H9 (cell line): Measurements from ENCODE around the gene PITX1. TPM values are rescaled to one million over a fixed set of nuclear protein-coding genes. Genes with fewer than 3 reads are reported as not detected.
A peak's percentile ranks its signal among the peaks of the same experiment; 100 is the strongest.

Experiments
- DNase-seq: peaks from one replicate; pipeline ENCODE4 v3.0.0-alpha.2; 2017
- H2AFZ ChIP-seq: one replicate; pipeline ENCODE4 v1.6.1; 2013; ENCODE audit warnings: mild to moderate bottlenecking, low read length, control low read depth, moderate library complexity
- H2AK5ac ChIP-seq: 2 replicates; pipeline ENCODE4 v1.6.1; 2013; ENCODE audit warnings: low read length, control low read depth, mixed read lengths; ENCODE audit not compliant: insufficient read length
- H2BK120ac ChIP-seq: one replicate; pipeline ENCODE4 v1.6.1; 2013; ENCODE audit warnings: low read depth, mild to moderate bottlenecking, low read length, control low read depth, inconsistent platforms; ENCODE audit not compliant: poor library complexity, severe bottlenecking
- H2BK12ac ChIP-seq: 2 replicates; pipeline ENCODE4 v1.6.1; 2013; ENCODE audit warnings: low read length, control low read depth, mixed read lengths, low read depth; ENCODE audit not compliant: insufficient read length
- H2BK15ac ChIP-seq: 2 replicates; pipeline ENCODE4 v1.6.1; 2013; ENCODE audit warnings: low read depth, low read length, control low read depth
- H2BK20ac ChIP-seq: one replicate; pipeline ENCODE4 v1.6.1; 2013; ENCODE audit warnings: low read depth, mild to moderate bottlenecking, low read length, control low read depth, inconsistent platforms; ENCODE audit not compliant: poor library complexity, severe bottlenecking
- H2BK5ac ChIP-seq: 2 replicates; pipeline ENCODE4 v1.6.1; 2013; ENCODE audit warnings: low read length, control low read depth, mixed read lengths; ENCODE audit not compliant: insufficient read length
- H3K14ac ChIP-seq: 2 replicates; pipeline ENCODE4 v1.6.1; 2013; ENCODE audit warnings: low read length, control low read depth; ENCODE audit not compliant: insufficient read depth
- H3K18ac ChIP-seq: 2 replicates; pipeline ENCODE4 v1.6.1; 2013; ENCODE audit warnings: low read depth, mild to moderate bottlenecking, mixed read lengths, low read length, control low read depth; ENCODE audit not compliant: insufficient read length
- H3K23ac ChIP-seq: 2 replicates; pipeline ENCODE4 v1.6.1; 2013; ENCODE audit warnings: low read length, control low read depth, mixed read lengths, low read depth; ENCODE audit not compliant: insufficient read length
- H3K23me2 ChIP-seq: 2 replicates; pipeline ENCODE4 v1.6.1; 2013; ENCODE audit warnings: low read depth, mild to moderate bottlenecking, mixed read lengths, low read length, control low read depth; ENCODE audit not compliant: insufficient read length, poor library complexity, severe bottlenecking
- H3K27ac ChIP-seq: 2 replicates; pipeline ENCODE4 v1.5.1; 2013; ENCODE audit warnings: low read length, control low read depth, mixed read lengths, low read depth; ENCODE audit not compliant: insufficient read length
- H3K27me3 ChIP-seq: 2 replicates; pipeline ENCODE4 v1.6.1; 2013; ENCODE audit warnings: low read length, control low read depth, inconsistent platforms; ENCODE audit not compliant: insufficient read depth
- H3K4ac ChIP-seq: 2 replicates; pipeline ENCODE4 v1.6.1; 2013; ENCODE audit warnings: low read depth, mild to moderate bottlenecking, control low read depth, inconsistent platforms, low read length, moderate library complexity
- H3K4me1 ChIP-seq: 2 replicates; pipeline ENCODE4 v1.6.1; 2013; ENCODE audit warnings: low read length, control low read depth, inconsistent platforms; ENCODE audit not compliant: insufficient read depth
- H3K4me2 ChIP-seq: 2 replicates; pipeline ENCODE4 v1.6.1; 2013; ENCODE audit warnings: low read length, control low read depth, mixed read lengths; ENCODE audit not compliant: insufficient read length, insufficient read depth
- H3K56ac ChIP-seq: 2 replicates; pipeline ENCODE4 v1.6.1; 2013; ENCODE audit warnings: low read depth, mild to moderate bottlenecking, mixed read lengths, low read length, control low read depth; ENCODE audit not compliant: insufficient read length
- H3K79me1 ChIP-seq: 2 replicates; pipeline ENCODE4 v1.6.1; 2013; ENCODE audit warnings: low read depth, mild to moderate bottlenecking, moderate library complexity, low read length, control low read depth, inconsistent platforms; ENCODE audit not compliant: insufficient read depth, poor library complexity, severe bottlenecking
- H3K79me2 ChIP-seq: 2 replicates; pipeline ENCODE4 v1.6.1; 2013; ENCODE audit warnings: low read length, control low read depth, inconsistent platforms; ENCODE audit not compliant: insufficient read depth
- H3K9ac ChIP-seq: 2 replicates; pipeline ENCODE4 v1.6.1; 2013; ENCODE audit warnings: low read length, control low read depth, mixed read lengths; ENCODE audit not compliant: insufficient read length; ENCODE audit errors: extremely low read depth
- H3K9me3 ChIP-seq: one replicate; pipeline ENCODE4 v1.6.1; 2013; ENCODE audit warnings: low read depth, low read length, inconsistent platforms; ENCODE audit not compliant: control insufficient read depth
- H3T11ph ChIP-seq: one replicate; pipeline ENCODE4 v1.6.1; 2013; ENCODE audit warnings: mild to moderate bottlenecking, low read length, control low read depth, inconsistent platforms
- H4K20me1 ChIP-seq: one replicate; pipeline ENCODE4 v1.6.1; 2013; ENCODE audit not compliant: control insufficient read depth, insufficient read length, insufficient read depth
- H4K5ac ChIP-seq: 2 replicates; pipeline ENCODE4 v1.6.1; 2013; ENCODE audit warnings: low read depth, mild to moderate bottlenecking, mixed read lengths, low read length, control low read depth; ENCODE audit not compliant: insufficient read length
- H4K8ac ChIP-seq: replicated peaks from 2 replicates; pipeline ENCODE4 v1.6.1; 2013; ENCODE audit warnings: low read length, control low read depth, mixed read lengths, low read depth; ENCODE audit not compliant: insufficient read length
- H4K91ac ChIP-seq: 2 replicates; pipeline ENCODE4 v1.6.1; 2013; ENCODE audit warnings: low read depth, mild to moderate bottlenecking, moderate library complexity, mixed read lengths, low read length, control low read depth; ENCODE audit not compliant: insufficient read length
- H3K27ac Mint-ChIP-seq, 3 experiments: 2 replicates in 2 of 3; 3 replicates in 1 of 3; pipeline ENCODE4 v1.8.0; 2020 to 2021; ENCODE audit warnings: mixed read lengths in 3 of 3, mild to moderate bottlenecking in 1 of 3, moderate library complexity in 1 of 3
- H3K27me3 Mint-ChIP-seq: 2 replicates; pipeline ENCODE4 v1.8.0; 2021; ENCODE audit warnings: low read depth, mild to moderate bottlenecking, moderate library complexity, mixed read lengths
- H3K36me3 Mint-ChIP-seq, 3 experiments: 2 replicates in 2 of 3; 3 replicates in 1 of 3; pipeline ENCODE4 v1.8.0; 2020 to 2021; ENCODE audit warnings: low read depth in 3 of 3, mixed read lengths in 3 of 3; ENCODE audit not compliant: insufficient read depth in 1 of 3
- H3K4me1 Mint-ChIP-seq, 2 experiments: 2 replicates each; pipeline ENCODE4 v1.8.0; 2020; ENCODE audit warnings: mixed read lengths in 2 of 2
- H3K4me3 Mint-ChIP-seq, 2 experiments: 2 replicates in 1 of 2; 3 replicates in 1 of 2; pipeline ENCODE4 v1.8.0; 2020 to 2021; ENCODE audit warnings: mild to moderate bottlenecking in 2 of 2, mixed read lengths in 2 of 2, moderate library complexity in 1 of 2
- H3K9me3 Mint-ChIP-seq, 2 experiments: 2 replicates in 1 of 2; 3 replicates in 1 of 2; pipeline ENCODE4 v1.8.0; 2020; ENCODE audit warnings: mild to moderate bottlenecking in 2 of 2, mixed read lengths in 2 of 2, moderate library complexity in 1 of 2
- WGBS: extraction: QIAGEN DNeasy Blood & Tissue Kit; methylation state at CpG from one replicate; pipeline ENCODE4 v1.1.7; 2013; ENCODE audit warnings: missing lambda C conversion rate, low lambda C conversion rate, mixed read lengths; ENCODE audit not compliant: insufficient read length; ENCODE audit errors: extremely low coverage; 5-methylcytosine and 5-hydroxymethylcytosine counted together
- total RNA-seq: library from RNA; stranded (reverse); gene quantifications from 2 replicates; pipeline ENCODE4 v1.2.1, GENCODE V29; 2021
- TF ChIP-seq, protein P1 (sequence below): fragments of 200-600 bp; sonication (generic); conservative IDR thresholded peaks from 3 replicates; pipeline ENCODE4 v1.8.0; 2021; ENCODE audit warnings: antibody characterized with exemption, mild to moderate bottlenecking

Gene PITX1
- total RNA-seq, 1 experiment from 2014 or later, result not detected

DNA sequence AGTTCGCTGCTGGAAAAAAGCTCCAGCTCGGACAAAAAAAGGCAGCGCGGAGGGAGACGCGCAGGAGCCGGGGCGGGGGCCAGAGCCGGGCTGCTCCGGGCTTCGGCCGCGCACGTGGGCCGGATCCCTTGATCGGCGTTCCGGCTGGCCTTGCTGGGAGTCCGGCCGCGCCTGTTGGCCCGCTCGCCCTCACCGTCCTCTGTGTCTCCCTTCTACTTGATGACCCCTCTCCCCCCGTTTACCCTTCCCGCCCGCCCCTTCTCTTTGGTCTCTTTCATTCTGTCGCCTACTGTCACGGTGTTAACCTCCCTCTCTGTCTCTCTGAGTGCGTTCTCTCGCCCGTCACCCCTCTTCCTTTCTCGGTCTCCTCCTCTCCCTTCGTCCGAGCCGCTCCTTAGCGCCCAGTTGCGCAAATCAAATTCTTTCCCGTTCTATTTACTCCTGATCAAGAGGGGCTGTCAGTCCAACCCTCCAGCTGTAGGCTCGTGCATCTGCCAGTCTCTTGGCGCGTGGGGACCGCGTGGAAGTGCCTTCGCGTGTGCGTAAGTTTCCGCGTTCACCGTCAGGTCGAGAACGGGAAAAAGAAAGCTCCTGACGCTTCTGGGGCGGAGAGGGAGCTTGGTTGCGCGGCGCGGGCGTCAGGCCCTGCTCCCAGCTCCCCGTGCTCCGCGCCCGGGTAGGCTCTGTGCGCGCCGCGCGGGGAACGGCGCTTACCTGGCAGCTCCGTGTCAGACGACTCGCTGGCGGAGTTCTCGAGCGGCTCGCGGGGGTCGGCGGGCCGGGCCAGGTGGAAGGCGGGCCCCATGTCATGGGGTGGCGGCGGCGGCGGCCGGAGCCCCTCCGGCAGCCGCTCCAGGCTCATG, 798 bp downstream of the PITX1 start:
- Histone ChIP-seq H2AK5ac (no peak overlapping the region), H2AFZ (no peak overlapping the region), H2BK15ac (no peak overlapping the region), H2BK12ac (no peak overlapping the region), H3T11ph (no peak overlapping the region), H3K9me3 (no peaks in the 10 kb centered on the region), H3K9ac (no peak overlapping the region), H3K4me1 (no peaks in the 10 kb centered on the region), H4K20me1 (no peaks in the 10 kb centered on the region), H2BK20ac (no peak overlapping the region), H4K8ac (no peak overlapping the region), H3K23ac (no peak overlapping the region), H2BK120ac (no peak overlapping the region), H3K79me2 (no peaks in the 10 kb centered on the region), H4K91ac (no peak overlapping the region), H3K56ac (no peak overlapping the region), H3K18ac (no peak overlapping the region), H3K27me3 (peaks cover 93% of the 10 kb centered on the region), H3K27ac (no peak overlapping the region), H3K4me2 (peak overlapping the region; percentile 63), H2BK5ac (no peak overlapping the region), H3K4ac (no peak overlapping the region), H3K14ac (no peak overlapping the region), H4K5ac (no peak overlapping the region), H3K79me1 (no peaks in the 10 kb centered on the region), H3K23me2 (peaks cover 6% of the 10 kb centered on the region)
- peak; percentile 75 for DNase-seq
- H3K27ac Mint-ChIP-seq, result no peak overlapping the region
- peaks cover 0 to 10% of the 10 kb centered on the region in 2 experiments; a peak in 2 of 5 replicates for H3K9me3 Mint-ChIP-seq
- no CpG with 5 or more reads among the region's 89 CpGs for WGBS
- H3K4me1 Mint-ChIP-seq, result peaks cover 17 to 41% of the 10 kb centered on the region in 2 experiments
- no peaks in the 10 kb centered on the region; a peak in 1 of 7 replicates for H3K36me3 Mint-ChIP-seq
- H3K4me3 Mint-ChIP-seq, result peak overlapping the region in 1 of 2 experiments; percentile 73; a peak in 4 of 5 replicates
- TF ChIP-seq, protein P1, sequence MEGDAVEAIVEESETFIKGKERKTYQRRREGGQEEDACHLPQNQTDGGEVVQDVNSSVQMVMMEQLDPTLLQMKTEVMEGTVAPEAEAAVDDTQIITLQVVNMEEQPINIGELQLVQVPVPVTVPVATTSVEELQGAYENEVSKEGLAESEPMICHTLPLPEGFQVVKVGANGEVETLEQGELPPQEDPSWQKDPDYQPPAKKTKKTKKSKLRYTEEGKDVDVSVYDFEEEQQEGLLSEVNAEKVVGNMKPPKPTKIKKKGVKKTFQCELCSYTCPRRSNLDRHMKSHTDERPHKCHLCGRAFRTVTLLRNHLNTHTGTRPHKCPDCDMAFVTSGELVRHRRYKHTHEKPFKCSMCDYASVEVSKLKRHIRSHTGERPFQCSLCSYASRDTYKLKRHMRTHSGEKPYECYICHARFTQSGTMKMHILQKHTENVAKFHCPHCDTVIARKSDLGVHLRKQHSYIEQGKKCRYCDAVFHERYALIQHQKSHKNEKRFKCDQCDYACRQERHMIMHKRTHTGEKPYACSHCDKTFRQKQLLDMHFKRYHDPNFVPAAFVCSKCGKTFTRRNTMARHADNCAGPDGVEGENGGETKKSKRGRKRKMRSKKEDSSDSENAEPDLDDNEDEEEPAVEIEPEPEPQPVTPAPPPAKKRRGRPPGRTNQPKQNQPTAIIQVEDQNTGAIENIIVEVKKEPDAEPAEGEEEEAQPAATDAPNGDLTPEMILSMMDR, result no peak
- peaks cover 94% of the 10 kb centered on the region for H3K27me3 Mint-ChIP-seq
